GM19452 (cell line): Measurements from ENCODE around the gene SWT1.
"Not testable (repeated sequence)": the region's sequence is repeated elsewhere in the genome, so short reads cannot be mapped to it uniquely, and the experiment has no call there.

Experiments
- ATAC-seq: cut with Tn5 transposase; IDR thresholded peaks from one replicate; pipeline ENCODE4 v1.9.1; 2021; ENCODE audit not compliant: unreplicated experiment

The SWT1 gene

DNA sequence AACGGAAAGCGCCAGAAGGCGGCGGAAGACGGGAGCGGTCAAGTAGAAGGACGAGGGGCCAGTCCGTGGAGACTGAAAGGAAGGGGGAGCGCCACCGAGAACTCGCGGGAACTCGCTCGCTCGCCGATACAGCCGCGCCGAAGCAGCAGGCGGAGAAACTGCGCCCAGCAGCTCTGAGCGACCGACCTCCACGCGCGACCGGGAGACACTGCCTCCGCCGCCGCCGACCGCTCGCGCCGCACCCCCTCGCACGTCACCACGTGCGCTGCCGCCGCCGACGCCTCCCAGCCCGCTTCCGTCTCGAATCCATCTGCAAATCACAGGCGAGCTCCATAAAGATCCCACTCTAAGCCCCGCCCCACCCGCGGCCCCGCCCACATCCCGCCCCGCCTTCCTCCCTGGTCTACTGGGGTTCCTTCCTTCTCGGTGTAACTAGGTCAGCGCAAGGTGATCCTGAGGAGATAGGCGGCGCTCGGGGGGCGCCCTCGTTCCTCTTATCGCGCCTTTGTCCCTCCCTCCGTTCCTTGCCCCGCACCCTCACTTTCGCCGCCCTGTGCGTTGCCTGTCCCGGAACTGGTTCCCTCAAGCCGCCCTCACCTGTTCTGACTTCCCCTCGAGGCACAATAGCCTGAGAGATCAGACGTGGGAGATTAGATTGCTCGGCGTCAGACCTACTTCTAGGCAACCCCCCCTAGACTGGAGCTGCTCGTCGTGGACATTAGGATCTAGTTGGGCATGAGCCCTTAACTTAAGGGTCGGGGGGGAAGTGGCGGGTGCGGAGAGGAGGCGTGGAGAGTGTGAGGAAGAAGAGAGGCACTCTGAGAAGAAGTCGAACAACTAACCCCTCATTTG is 160.3 kb downstream of the SWT1 start, which contains the start of gene IVNS1ABP:
IVNS1ABP (minus strand) TSS at position 210 of the 852 bp plus-strand sequence. CDS start 7,750 bp downstream, outside the sequence.
- peak; percentile 62 for ATAC-seq

- ATAC-seq: peak; percentile 50
Observed at GRCh38 chr1:185317886-185318310, 160.9 kb downstream of the SWT1 start.

GRCh38 chr1:185318431-185319138 is 161.6 kb downstream of the SWT1 start:
- ATAC-seq: no peak

- no peak for ATAC-seq
Observed at GRCh38 chr1:185319139-185319475, 162.1 kb downstream of the SWT1 start.

DNA sequence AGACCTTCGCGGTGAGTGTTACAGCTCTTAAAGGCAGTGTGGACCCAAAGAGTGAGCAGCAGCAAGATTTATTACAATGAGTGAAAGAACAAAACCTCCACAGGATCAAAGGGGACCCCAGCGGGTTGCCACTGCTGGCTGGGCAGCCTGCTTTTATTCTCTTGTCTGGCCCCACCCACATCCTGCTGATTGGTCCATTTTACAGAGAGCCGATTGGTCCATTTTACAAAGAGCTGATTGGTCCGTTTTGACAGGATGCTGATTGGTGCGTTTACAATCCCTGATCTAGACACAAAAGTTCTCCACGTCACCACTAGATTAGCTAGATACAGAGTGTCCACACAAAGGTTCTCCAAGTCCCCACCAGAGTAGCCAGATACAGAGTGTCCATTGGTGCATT is 164.1 kb downstream of the SWT1 start:
- not testable (repeated sequence) for ATAC-seq

DNA sequence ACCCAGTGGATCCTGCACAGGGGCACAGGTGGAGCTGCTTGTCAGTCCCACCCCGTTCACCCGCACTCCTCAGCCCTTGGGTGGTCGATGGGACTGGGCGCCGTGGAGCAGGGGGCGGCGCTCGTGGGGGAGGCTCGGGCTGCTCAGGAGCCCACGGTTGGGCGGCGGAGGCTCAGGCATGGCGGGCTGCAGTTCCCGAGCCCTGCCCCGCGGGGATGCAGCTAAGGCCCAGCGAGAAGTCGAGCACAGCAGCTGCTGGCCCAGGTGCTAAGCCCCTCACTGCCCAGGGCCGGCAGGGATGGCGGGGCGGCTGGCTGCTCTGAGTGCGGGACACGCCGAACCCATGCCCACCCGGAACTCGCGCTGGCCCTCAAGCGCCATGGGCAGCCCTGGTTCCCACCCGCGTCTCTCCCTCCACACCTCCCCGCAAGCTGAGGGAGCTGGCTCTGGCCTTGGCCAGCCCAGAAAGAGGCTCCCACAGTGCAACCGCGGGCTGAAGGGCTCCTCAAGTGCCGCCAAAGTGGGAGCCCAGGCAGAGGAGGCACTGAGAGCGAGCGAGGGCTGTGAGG is 164.8 kb downstream of the SWT1 start:
- ATAC-seq: not testable (repeated sequence)

DNA sequence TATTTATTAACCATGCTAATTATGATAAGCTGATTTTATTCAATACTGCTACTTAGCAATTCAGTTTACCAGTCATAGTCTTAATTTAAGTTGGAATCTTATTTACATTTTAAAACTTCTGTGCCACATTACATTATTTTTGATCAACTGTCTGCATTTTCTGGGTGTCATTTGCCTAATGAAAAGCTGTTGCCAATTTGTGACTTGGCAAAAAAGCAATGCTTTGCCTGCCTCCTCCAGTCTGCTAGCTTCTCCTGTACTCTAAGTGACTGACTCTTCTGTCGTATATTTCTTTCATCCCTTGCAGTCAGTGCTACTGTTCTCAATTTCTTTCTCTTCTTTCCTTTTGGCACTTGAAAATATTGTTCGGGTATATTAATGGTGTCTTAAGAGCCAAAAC is 165.7 kb downstream of the SWT1 start:
- ATAC-seq: no peak

DNA sequence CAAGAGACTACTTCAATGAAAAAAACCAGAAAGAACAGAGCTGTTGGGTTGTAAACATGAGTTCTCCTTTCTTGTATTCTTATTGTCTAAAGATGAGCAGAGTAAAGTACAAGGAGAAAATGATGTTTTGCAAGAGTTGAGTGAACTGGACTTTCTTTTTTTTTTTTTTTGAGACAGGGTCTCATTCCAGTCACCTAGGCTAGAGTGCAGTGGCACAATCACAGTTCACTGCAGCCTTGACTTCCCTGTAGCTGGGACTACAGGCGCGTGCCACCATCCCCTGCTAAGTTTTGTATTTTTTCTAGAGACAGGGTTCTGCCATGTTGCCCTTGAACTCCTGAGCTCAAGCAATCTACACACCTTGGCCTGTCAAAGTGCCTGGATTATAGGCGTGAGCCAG is 167.2 kb downstream of the SWT1 start:
- no peak for ATAC-seq

DNA sequence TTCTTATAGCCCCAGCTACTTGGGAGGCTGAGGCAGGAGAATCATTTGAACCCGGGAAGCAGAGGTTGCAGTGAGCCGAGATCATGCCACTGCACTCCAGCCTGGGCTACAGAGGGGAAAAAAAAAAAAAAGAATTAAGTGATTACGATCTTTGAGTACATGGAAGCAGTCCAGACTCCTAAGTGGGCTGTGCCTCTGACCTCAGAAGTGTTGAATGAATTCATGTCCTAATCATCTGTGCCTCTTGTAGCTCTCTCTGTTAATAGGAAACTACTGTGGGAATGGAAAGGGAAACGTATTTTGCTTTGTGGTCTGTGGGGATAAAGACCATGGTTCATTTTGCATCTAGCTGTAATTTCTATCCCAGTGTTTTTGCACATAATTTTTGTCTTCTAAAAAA is 168.4 kb downstream of the SWT1 start:
- no peak for ATAC-seq

DNA sequence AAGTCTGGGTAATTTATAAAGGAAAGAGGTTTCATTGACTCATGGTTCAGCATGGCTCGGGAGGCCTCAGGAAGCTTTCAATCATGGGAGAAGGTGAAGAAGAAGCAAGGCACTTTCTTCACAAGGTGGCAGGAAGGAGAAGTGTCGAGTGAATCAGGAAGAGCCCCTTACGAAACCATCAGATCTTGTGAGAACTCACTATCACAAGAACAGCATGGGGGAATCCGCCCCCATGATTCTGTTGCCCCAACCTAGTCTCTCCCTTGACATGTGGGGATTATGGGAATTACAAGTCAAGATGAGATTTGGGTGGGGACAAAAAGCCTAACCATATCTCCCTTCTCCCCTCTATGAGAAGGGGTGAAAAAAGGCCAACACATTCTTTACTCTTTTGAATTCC is 171.3 kb downstream of the SWT1 start:
- ATAC-seq: no peak

DNA sequence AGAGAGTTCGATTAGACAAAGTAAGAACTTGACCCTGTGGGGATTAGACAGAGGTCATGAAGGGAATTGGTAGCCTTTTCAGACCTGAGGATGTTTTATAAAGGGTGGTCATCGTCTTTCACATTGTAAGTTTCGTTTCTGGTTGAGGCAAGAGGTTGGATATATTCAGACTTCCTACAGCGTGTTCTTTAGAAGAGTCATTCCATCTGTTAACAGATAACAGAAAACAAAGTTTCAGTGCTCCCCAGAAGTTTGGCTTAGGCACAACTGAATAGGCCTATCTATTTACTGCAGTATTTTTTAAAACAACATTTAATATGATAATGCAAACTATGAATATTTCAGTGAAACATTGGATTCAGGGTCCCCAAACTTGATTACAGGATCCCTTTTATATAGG is 177.2 kb downstream of the SWT1 start:
- no peak for ATAC-seq

DNA sequence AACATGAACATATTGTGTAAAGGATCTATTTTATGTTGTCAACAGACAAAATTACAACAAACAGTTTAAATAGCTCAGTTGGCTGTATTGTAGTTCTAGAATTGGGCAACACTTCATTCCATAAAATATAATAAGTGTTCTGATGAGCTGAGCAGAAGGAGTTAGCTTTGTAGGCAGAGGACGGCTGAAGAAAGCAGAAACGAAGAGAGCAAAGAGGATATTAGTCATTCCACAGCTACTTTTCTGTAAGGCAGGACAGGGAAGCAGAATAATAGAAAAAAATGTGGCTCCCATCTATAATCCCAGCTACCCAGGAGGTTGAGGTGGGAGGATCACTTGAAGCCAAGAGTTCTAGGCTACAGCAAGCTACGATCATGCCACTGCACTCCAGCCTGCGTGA is 180.3 kb downstream of the SWT1 start:
- no peak for ATAC-seq

DNA sequence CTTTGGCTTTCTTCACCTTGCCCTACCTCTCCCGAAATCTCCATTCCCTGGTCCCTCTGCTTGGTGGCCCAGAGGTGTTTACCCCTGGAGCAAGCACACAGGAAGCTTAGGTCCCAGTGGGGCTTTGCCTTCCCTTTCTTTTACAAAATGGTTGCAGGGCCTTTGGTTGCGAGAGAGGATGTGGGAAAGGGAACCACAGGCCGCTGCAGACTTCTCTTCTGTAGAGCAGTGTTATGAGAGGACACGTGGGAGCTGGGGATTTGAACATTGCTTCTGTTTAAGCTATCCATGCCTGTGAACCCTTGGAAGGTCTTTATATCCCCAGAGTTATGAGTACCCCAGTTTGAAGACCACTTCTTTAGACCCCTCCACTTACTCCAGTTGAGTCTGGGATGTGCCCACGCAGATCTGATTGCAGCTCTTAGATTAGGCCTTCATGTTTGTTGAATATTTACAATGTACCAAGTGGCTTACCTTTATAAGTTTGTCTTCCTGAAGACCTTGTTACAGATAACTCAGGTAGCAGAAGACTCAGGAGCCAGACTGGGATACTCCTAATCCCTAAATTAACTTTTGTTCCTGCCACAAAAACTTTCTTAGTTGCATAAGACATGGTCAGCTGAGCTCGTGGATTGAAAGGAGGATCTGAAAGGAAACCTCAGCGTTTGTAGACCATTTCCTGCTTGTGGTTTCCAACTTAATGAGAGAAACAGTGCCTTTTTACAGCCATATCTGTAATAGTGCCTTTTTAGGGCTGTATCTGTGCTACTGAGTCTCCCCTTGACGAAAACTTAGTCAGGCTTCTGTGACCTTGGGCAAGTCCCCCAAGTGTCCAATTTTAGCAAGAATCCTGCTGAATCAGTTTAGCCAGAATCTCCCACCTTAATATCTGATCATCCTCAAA is 182.0 kb downstream of the SWT1 start:
- peak; percentile 98 for ATAC-seq

GRCh38 chr1:185341196-185341781 is 184.3 kb downstream of the SWT1 start:
- no peak for ATAC-seq
